GM10266 (cell line): ENCODE results near the gene STAT3.
"Not testable (repeated sequence)": the region's sequence is repeated elsewhere in the genome, so short reads cannot be mapped to it uniquely, and the experiment has no call there.

Source experiments
- DNase-seq: peaks from one replicate; pipeline ENCODE4 v3.0.0; 2012; ENCODE audit errors: extremely low spot score
- CTCF ChIP-seq: IDR thresholded peaks from 2 replicates; pipeline ENCODE4 v1.5.1; 2012; ENCODE audit warnings: mild to moderate bottlenecking, low read depth; ENCODE audit not compliant: control insufficient read depth, insufficient read depth; ENCODE audit errors: missing control alignments

Gene STAT3

GRCh38 chr17:42270596-42270995 is 117.6 kb downstream of the STAT3 start:
- no peak for DNase-seq
- TF ChIP-seq CTCF = no peak

- DNase-seq = no peak
- no peak for TF ChIP-seq CTCF
Measured at GRCh38 chr17:42270170-42270535, 118.1 kb downstream of the STAT3 start.

- TF ChIP-seq CTCF = no peak
- DNase-seq = no peak
Measured at GRCh38 chr17:42268236-42268635, 120.0 kb downstream of the STAT3 start.

- no peak for TF ChIP-seq CTCF
- DNase-seq = no peak
Measured at GRCh38 chr17:42266918-42267766, 121.1 kb downstream of the STAT3 start.

- DNase-seq = no peak
- no peak for TF ChIP-seq CTCF
Measured at GRCh38 chr17:42266462-42266861, 121.8 kb downstream of the STAT3 start.

- DNase-seq = not testable (repeated sequence)
Measured at GRCh38 chr17:42264366-42264765, 123.9 kb downstream of the STAT3 start.
